Panc1 (cell line): Measurements from ENCODE around the gene UBE2G1.

Source experiments
- TF ChIP-seq, protein P1 (sequence below): fragments of 450-650 bp; IDR thresholded peaks from 2 replicates; pipeline ENCODE4 v1.5.1; 2017; ENCODE audit warnings: mild to moderate bottlenecking
- TF ChIP-seq, protein P2 (sequence below), 2 experiments: IDR thresholded peaks; 2 replicates each; pipeline ENCODE4 v1.6.1; 2011 to 2012; ENCODE audit warnings: low read depth in 2 of 2, control low read depth in 1 of 2, low read length in 1 of 2, mild to moderate bottlenecking in 1 of 2, moderate library complexity in 1 of 2; ENCODE audit not compliant: insufficient read depth in 1 of 2

DNA sequence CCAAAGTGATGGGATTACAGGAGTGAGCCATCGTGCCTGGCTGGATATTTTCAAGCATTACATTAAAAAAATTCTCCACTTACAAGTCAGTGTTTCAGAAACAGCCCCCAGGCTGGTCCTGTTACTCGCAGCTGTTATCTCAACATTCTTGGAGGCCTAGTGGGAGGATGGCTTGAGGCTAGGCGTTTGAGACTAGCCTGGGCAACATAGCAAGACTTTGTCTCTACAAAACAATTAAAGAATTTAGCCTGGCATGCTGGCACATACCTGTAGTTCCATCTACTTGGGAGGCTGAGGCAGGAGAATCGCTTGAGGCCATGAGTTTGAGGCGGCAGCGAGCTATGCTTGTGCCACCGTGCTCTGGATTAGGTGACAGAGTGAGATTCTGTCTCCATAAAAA, 40.7 kb upstream of the UBE2G1 start:
- TF ChIP-seq, protein P1, sequence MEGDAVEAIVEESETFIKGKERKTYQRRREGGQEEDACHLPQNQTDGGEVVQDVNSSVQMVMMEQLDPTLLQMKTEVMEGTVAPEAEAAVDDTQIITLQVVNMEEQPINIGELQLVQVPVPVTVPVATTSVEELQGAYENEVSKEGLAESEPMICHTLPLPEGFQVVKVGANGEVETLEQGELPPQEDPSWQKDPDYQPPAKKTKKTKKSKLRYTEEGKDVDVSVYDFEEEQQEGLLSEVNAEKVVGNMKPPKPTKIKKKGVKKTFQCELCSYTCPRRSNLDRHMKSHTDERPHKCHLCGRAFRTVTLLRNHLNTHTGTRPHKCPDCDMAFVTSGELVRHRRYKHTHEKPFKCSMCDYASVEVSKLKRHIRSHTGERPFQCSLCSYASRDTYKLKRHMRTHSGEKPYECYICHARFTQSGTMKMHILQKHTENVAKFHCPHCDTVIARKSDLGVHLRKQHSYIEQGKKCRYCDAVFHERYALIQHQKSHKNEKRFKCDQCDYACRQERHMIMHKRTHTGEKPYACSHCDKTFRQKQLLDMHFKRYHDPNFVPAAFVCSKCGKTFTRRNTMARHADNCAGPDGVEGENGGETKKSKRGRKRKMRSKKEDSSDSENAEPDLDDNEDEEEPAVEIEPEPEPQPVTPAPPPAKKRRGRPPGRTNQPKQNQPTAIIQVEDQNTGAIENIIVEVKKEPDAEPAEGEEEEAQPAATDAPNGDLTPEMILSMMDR: no peak
- TF ChIP-seq, protein P2, sequence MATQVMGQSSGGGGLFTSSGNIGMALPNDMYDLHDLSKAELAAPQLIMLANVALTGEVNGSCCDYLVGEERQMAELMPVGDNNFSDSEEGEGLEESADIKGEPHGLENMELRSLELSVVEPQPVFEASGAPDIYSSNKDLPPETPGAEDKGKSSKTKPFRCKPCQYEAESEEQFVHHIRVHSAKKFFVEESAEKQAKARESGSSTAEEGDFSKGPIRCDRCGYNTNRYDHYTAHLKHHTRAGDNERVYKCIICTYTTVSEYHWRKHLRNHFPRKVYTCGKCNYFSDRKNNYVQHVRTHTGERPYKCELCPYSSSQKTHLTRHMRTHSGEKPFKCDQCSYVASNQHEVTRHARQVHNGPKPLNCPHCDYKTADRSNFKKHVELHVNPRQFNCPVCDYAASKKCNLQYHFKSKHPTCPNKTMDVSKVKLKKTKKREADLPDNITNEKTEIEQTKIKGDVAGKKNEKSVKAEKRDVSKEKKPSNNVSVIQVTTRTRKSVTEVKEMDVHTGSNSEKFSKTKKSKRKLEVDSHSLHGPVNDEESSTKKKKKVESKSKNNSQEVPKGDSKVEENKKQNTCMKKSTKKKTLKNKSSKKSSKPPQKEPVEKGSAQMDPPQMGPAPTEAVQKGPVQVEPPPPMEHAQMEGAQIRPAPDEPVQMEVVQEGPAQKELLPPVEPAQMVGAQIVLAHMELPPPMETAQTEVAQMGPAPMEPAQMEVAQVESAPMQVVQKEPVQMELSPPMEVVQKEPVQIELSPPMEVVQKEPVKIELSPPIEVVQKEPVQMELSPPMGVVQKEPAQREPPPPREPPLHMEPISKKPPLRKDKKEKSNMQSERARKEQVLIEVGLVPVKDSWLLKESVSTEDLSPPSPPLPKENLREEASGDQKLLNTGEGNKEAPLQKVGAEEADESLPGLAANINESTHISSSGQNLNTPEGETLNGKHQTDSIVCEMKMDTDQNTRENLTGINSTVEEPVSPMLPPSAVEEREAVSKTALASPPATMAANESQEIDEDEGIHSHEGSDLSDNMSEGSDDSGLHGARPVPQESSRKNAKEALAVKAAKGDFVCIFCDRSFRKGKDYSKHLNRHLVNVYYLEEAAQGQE (IDR thresholded peaks at IDR 0.05; ENCODE audit: insufficient read depth in 1 of 2, low read depth in 2 of 2, low read length in 1 of 2): no peak
